Cardiac fibroblast (primary cell): ENCODE measurements around the gene CDC5L.

Experiments
- DNase-seq, 2 donors: peaks; one replicate each; pipeline versions ENCODE4 v3.0.0 to v3.0.0-alpha.2; 2010; ENCODE audit warnings: low read depth in 2 of 2
- H3K4me3 ChIP-seq, 2 donors: replicated peaks in 1 of 2; 1 replicate in 1 of 2; 2 replicates in 1 of 2; pipeline ENCODE4 v1.5.1; 2011; ENCODE audit warnings: low read depth in 2 of 2, low read length in 2 of 2, mild to moderate bottlenecking in 2 of 2, moderate library complexity in 1 of 2
- CTCF ChIP-seq: IDR thresholded peaks from one replicate; pipeline ENCODE4 v1.5.1; 2011; ENCODE audit warnings: low read depth, mild to moderate bottlenecking, low read length, inconsistent platforms

CDC5L gene

DNA sequence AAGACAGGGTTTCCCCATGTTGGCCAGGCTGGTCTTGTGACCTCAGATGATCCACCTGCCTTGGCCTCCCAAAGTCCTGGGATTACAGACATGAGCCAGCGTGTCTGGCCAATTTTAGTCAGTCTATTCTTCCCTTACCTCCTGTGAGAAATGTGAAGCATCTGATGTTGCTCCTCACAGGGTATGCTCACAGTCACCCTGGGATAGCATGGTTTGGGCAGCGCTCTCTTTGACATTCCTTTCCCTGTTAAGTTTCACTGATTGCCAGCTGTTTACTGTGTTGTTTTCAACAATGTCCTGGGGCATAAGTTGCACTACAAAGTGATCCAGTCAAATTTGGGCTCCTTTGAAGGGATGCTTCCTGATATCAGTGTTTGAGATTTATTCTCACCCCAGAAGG is 13.1 kb downstream of the CDC5L start:
- no peak for TF ChIP-seq CTCF
- no peak for DNase-seq
- H3K4me3 ChIP-seq, result no peak overlapping the region

GRCh38 chr6:44401138-44401537 is 13.6 kb downstream of the CDC5L start:
- DNase-seq, result no peak
- H3K4me3 ChIP-seq, result no peak overlapping the region
- TF ChIP-seq CTCF, result no peak

GRCh38 chr6:44404022-44404714 is 16.7 kb downstream of the CDC5L start:
- no peak for TF ChIP-seq CTCF
- DNase-seq, result no peak
- H3K4me3 ChIP-seq, result no peak overlapping the region

GRCh38 chr6:44404715-44405099 is 17.2 kb downstream of the CDC5L start:
- no peak overlapping the region for H3K4me3 ChIP-seq
- TF ChIP-seq CTCF, result no peak
- DNase-seq, result no peak

DNA sequence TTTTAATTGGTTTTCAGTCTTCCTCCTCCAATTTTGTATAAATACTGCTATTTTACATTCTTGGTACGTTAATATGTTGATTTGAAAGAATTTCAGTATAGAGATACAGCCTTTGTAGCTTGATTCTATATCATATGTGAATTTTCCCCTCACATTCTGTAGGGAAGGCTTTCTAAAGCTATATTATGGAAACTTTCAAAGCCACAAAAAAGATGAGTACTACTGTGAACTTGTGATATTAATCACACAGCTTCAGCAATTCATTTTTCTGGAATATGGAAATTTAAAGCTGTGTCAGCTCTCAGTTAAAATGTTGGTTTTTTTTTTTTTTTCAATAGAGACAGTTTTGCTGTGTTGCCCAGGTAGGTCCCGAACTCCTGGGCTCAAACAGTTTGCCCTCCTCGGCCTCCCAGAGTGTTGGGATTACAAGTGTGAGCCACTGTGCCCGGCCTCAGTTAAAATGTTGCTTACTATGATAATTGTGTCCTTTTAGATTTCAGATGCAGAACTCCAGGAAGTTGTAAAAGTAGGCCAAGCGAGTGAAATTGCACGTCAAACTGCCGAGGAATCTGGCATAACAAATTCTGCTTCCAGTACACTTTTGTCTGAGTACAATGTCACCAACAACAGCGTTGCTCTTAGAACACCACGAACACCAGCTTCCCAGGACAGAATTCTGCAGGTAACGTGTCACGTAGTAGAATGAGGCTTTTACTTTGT is 20.6 kb downstream of the CDC5L start:
- no peak overlapping the region for H3K4me3 ChIP-seq
- no peak for TF ChIP-seq CTCF
- DNase-seq, result no peak

- no peak for DNase-seq
- H3K4me3 ChIP-seq, result no peak overlapping the region
- TF ChIP-seq CTCF, result no peak
Observed at GRCh38 chr6:44409207-44409794, 21.8 kb downstream of the CDC5L start.
